HCT116 (cell line): ENCODE measurements around the gene CGAS.

Experiments
- POLR2A ChIP-seq: IDR thresholded peaks from 2 replicates; pipeline ENCODE4 v1.7.0; 2011; ENCODE audit warnings: borderline replicate concordance; ENCODE audit not compliant: insufficient read depth, insufficient read length; ENCODE audit errors: extremely low read depth
- POLR2AphosphoS5 ChIP-seq: IDR thresholded peaks from 2 replicates; pipeline ENCODE4 v1.6.1; 2011; ENCODE audit warnings: mild to moderate bottlenecking, low read depth, low read length, moderate library complexity
- ZFX ChIP-seq: fragments of 450-650 bp; IDR thresholded peaks from 2 replicates; pipeline ENCODE4 v1.6.1; 2017
- ZNF274 ChIP-seq: fragments of 200-500 bp; sonication (Bioruptor generic); IDR thresholded peaks from 2 replicates; pipeline ENCODE4 v1.6.1; 2014; ENCODE audit warnings: mild to moderate bottlenecking, low read depth, low read length, inconsistent platforms
- TF ChIP-seq, protein P1 (sequence below), 3 experiments: fragments of 200-600 bp in 1 of 3; sonication (generic) in 1 of 3; IDR thresholded peaks in 2 of 3; conservative IDR thresholded peaks in 1 of 3; 2 replicates each; pipeline ENCODE4 v1.5.1; 2012 to 2017; ENCODE audit warnings: low read depth in 2 of 3, low read length in 2 of 3, antibody characterized with exemption in 1 of 3, borderline replicate concordance in 1 of 3, control low read depth in 1 of 3, mild to moderate bottlenecking in 1 of 3, mixed read lengths in 1 of 3, mixed run types in 1 of 3, moderate library complexity in 1 of 3; ENCODE audit not compliant: insufficient read depth in 1 of 3
- TF ChIP-seq, protein P2 (sequence below): IDR thresholded peaks from 2 replicates; pipeline ENCODE4 v1.6.1; 2012; ENCODE audit warnings: low read depth

DNA sequence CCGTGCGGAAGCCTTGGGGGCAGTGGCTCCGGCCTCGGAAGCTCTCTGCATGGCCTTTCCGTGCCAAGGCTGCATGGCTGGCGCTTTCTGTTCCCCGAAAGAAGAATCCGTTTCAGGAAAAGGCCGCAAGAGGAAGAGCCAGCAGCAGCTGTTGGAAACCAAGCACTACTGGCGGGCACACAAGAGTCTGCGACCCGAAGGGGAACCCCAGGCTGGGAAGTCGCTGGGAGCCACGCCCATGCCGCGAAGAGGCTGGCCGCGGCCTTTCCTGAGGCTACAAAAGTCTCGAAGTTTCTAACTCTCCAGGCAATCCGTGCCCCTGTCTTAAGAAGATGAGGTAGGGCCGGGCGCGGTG lies at the start of gene CGAS:
- TF ChIP-seq, protein P1, sequence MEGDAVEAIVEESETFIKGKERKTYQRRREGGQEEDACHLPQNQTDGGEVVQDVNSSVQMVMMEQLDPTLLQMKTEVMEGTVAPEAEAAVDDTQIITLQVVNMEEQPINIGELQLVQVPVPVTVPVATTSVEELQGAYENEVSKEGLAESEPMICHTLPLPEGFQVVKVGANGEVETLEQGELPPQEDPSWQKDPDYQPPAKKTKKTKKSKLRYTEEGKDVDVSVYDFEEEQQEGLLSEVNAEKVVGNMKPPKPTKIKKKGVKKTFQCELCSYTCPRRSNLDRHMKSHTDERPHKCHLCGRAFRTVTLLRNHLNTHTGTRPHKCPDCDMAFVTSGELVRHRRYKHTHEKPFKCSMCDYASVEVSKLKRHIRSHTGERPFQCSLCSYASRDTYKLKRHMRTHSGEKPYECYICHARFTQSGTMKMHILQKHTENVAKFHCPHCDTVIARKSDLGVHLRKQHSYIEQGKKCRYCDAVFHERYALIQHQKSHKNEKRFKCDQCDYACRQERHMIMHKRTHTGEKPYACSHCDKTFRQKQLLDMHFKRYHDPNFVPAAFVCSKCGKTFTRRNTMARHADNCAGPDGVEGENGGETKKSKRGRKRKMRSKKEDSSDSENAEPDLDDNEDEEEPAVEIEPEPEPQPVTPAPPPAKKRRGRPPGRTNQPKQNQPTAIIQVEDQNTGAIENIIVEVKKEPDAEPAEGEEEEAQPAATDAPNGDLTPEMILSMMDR (IDR thresholded peaks at IDR 0.05 in 2 of 3, conservative IDR thresholded peaks at IDR 0.05 in 1 of 3; ENCODE audit: borderline replicate concordance in 1 of 3, insufficient read depth in 1 of 3, low read depth in 2 of 3, low read length in 2 of 3), result no peak
- TF ChIP-seq, protein P2, sequence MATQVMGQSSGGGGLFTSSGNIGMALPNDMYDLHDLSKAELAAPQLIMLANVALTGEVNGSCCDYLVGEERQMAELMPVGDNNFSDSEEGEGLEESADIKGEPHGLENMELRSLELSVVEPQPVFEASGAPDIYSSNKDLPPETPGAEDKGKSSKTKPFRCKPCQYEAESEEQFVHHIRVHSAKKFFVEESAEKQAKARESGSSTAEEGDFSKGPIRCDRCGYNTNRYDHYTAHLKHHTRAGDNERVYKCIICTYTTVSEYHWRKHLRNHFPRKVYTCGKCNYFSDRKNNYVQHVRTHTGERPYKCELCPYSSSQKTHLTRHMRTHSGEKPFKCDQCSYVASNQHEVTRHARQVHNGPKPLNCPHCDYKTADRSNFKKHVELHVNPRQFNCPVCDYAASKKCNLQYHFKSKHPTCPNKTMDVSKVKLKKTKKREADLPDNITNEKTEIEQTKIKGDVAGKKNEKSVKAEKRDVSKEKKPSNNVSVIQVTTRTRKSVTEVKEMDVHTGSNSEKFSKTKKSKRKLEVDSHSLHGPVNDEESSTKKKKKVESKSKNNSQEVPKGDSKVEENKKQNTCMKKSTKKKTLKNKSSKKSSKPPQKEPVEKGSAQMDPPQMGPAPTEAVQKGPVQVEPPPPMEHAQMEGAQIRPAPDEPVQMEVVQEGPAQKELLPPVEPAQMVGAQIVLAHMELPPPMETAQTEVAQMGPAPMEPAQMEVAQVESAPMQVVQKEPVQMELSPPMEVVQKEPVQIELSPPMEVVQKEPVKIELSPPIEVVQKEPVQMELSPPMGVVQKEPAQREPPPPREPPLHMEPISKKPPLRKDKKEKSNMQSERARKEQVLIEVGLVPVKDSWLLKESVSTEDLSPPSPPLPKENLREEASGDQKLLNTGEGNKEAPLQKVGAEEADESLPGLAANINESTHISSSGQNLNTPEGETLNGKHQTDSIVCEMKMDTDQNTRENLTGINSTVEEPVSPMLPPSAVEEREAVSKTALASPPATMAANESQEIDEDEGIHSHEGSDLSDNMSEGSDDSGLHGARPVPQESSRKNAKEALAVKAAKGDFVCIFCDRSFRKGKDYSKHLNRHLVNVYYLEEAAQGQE, result no peak
- TF ChIP-seq ZFX, result no peak
- TF ChIP-seq ZNF274, result no peak
- no peak for TF ChIP-seq POLR2AphosphoS5
- TF ChIP-seq POLR2A, result no peak
